ENCODE results near the gene BTBD10. TPM values are rescaled to one million over a fixed set of nuclear protein-coding genes. Genes with fewer than 3 reads are reported as not detected.
"Not testable (repeated sequence)": the region's sequence is repeated elsewhere in the genome, so short reads cannot be mapped to it uniquely, and the experiment has no call there.

BTBD10 gene
- total RNA-seq, 1 experiment from 2014 or later, result 30.2 TPM

- DNase-seq (peak; percentile 4), ATAC-seq (no peak)
- Histone ChIP-seq H3K27ac (ENCODE audit: low read length) (no peak overlapping the region), H3K4me2 (ENCODE audit: low read length) (no peak overlapping the region), H3F3A (ENCODE audit: low read length, unreplicated experiment) (no peaks in the 10 kb centered on the region), H3K79me2 (ENCODE audit: low read length) (no peaks in the 10 kb centered on the region), H3K4me3 (ENCODE audit: low read length) (no peak overlapping the region), H2AFZ (ENCODE audit: low read length) (no peak overlapping the region), H3K9ac (ENCODE audit: low read length) (no peak overlapping the region), H4K20me1 (ENCODE audit: low read length) (no peaks in the 10 kb centered on the region), H3K9me2 (replicated peaks; ENCODE audit: low read length) (no peaks in the 10 kb centered on the region), H3K36me3 (ENCODE audit: low read depth, low read length) (peaks cover 15% of the 10 kb centered on the region), H3K9me3 (ENCODE audit: low read length) (no peaks in the 10 kb centered on the region), H3K4me1 (ENCODE audit: insufficient read depth, low read length) (no peaks in the 10 kb centered on the region), H3K27me3 (ENCODE audit: low read length) (no peaks in the 10 kb centered on the region)
- ChIA-PET POLR2A (ENCODE audit: unreplicated experiment) (no interaction called here), CTCF (no interaction called here)
- TF ChIP-seq EZH2phosphoT487 (IDR thresholded peaks at IDR 0.05; ENCODE audit: borderline replicate concordance, low read length) (no peak), EZH2 (IDR thresholded peaks at IDR 0.05; ENCODE audit: low read length, unreplicated experiment) (no peak)
- intact Hi-C loops (cut with micrococcal nuclease), result no loop called here
- no TSS peak for BruUV-seq (replicated peaks)
Measured at GRCh38 chr11:13415201-13415600, 47.8 kb downstream of the BTBD10 start.

GRCh38 chr11:13405220-13405619 lies 57.8 kb downstream of the BTBD10 start:
- ChIA-PET POLR2A (ENCODE audit: unreplicated experiment) (no interaction called here), CTCF (no interaction called here)
- Histone ChIP-seq H3K79me2 (ENCODE audit: low read length) (no peaks in the 10 kb centered on the region), H2AFZ (ENCODE audit: low read length) (no peak overlapping the region), H3K4me2 (ENCODE audit: low read length) (no peak overlapping the region), H3K27ac (ENCODE audit: low read length) (no peak overlapping the region), H3K9ac (ENCODE audit: low read length) (no peak overlapping the region), H4K20me1 (ENCODE audit: low read length) (no peaks in the 10 kb centered on the region), H3K4me1 (ENCODE audit: insufficient read depth, low read length) (no peaks in the 10 kb centered on the region), H3K27me3 (ENCODE audit: low read length) (no peaks in the 10 kb centered on the region), H3K4me3 (ENCODE audit: low read length) (no peak overlapping the region), H3K9me2 (replicated peaks; ENCODE audit: low read length) (no peaks in the 10 kb centered on the region), H3K36me3 (ENCODE audit: low read depth, low read length) (peaks cover 36% of the 10 kb centered on the region), H3K9me3 (ENCODE audit: low read length) (no peaks in the 10 kb centered on the region), H3F3A (ENCODE audit: low read length, unreplicated experiment) (no peaks in the 10 kb centered on the region)
- DNase-seq (no peak), ATAC-seq (no peak)
- TF ChIP-seq EZH2 (IDR thresholded peaks at IDR 0.05; ENCODE audit: low read length, unreplicated experiment) (no peak), CTCF (conservative IDR thresholded peaks at IDR 0.05; ENCODE audit: low read depth, low read length) (no peak), EZH2phosphoT487 (IDR thresholded peaks at IDR 0.05; ENCODE audit: borderline replicate concordance, low read length) (no peak)
- intact Hi-C loops (cut with micrococcal nuclease), result no loop called here
- BruUV-seq (replicated peaks), result no TSS peak

DNA sequence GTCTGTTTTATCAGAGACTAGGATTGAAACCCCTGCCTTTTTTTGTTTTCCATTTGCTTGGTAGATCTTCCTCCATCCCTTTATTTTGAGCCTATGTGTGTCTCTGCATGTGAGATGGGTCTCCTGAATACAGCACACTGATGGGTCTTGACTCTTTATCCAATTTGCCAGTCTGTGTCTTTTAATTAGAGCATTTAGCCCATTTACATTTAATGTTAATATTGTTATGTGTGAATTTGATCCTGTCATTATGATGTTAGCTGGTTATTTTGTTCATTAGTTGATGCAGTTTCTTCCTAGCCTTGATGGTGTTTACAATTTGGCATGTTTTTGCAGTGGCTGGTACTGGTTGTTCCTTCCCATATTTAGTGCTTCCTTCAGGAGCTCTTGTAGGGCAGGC lies 64.7 kb downstream of the BTBD10 start:
- CTCF ChIA-PET, result interaction anchor here (0.7 kb wide), 1 partner anchor 13 kb away, joined by 3 read pairs; no protein-coding TSS in a partner anchor
- peaks cover 18% of the 10 kb centered on the region for H3K36me3 ChIP-seq (ENCODE audit: low read depth, low read length)
- H3K27ac ChIP-seq (ENCODE audit: low read length); H3K9me3 ChIP-seq (ENCODE audit: low read length); ATAC-seq; H3K4me2 ChIP-seq (ENCODE audit: low read length); intact Hi-C loops (cut with micrococcal nuclease); H3K27me3 ChIP-seq (ENCODE audit: low read length); H3K4me1 ChIP-seq (ENCODE audit: insufficient read depth, low read length); H3K9me2 ChIP-seq (replicated peaks; ENCODE audit: low read length); BruUV-seq (replicated peaks); H2AFZ ChIP-seq (ENCODE audit: low read length); POLR2A ChIA-PET (ENCODE audit: unreplicated experiment); H3K9ac ChIP-seq (ENCODE audit: low read length); H3F3A ChIP-seq (ENCODE audit: low read length, unreplicated experiment); H3K4me3 ChIP-seq (ENCODE audit: low read length); DNase-seq; H3K79me2 ChIP-seq (ENCODE audit: low read length); H4K20me1 ChIP-seq (ENCODE audit: low read length): not testable (repeated sequence)

- ChIA-PET CTCF (no interaction called here), POLR2A (ENCODE audit: unreplicated experiment) (no interaction called here)
- Histone ChIP-seq H3K4me1 (ENCODE audit: insufficient read depth, low read length) (no peaks in the 10 kb centered on the region), H2AFZ (ENCODE audit: low read length) (no peak overlapping the region), H3K9me3 (ENCODE audit: low read length) (no peaks in the 10 kb centered on the region), H3F3A (ENCODE audit: low read length, unreplicated experiment) (no peaks in the 10 kb centered on the region), H3K4me2 (ENCODE audit: low read length) (no peak overlapping the region), H3K4me3 (ENCODE audit: low read length) (no peak overlapping the region), H4K20me1 (ENCODE audit: low read length) (no peaks in the 10 kb centered on the region), H3K79me2 (ENCODE audit: low read length) (no peaks in the 10 kb centered on the region), H3K36me3 (ENCODE audit: low read depth, low read length) (peaks cover 3% of the 10 kb centered on the region; the same call in 1 of the 2 replicates), H3K27me3 (ENCODE audit: low read length) (no peaks in the 10 kb centered on the region), H3K9ac (ENCODE audit: low read length) (no peak overlapping the region), H3K27ac (ENCODE audit: low read length) (no peak overlapping the region), H3K9me2 (replicated peaks; ENCODE audit: low read length) (no peaks in the 10 kb centered on the region)
- no peak for TF ChIP-seq EZH2 (IDR thresholded peaks at IDR 0.05; ENCODE audit: low read length, unreplicated experiment)
- no peak for TF ChIP-seq CTCF (conservative IDR thresholded peaks at IDR 0.05; ENCODE audit: low read depth, low read length)
- no peak for TF ChIP-seq EZH2phosphoT487 (IDR thresholded peaks at IDR 0.05; ENCODE audit: borderline replicate concordance, low read length)
- DNase-seq, result no peak
- no peak for ATAC-seq
- intact Hi-C loops (cut with micrococcal nuclease), result no loop called here
- no TSS peak for BruUV-seq (replicated peaks)
Measured at GRCh38 chr11:13391217-13391616, 71.8 kb downstream of the BTBD10 start.

All from PC-3 (cell line).